ENCODE results near the gene SNF8.

Gene SNF8

GRCh38 chr17:48892940-48893645, 51.5 kb downstream of the SNF8 start:
- DNase-seq = peak in 1 of 58 donors; percentile 6

GRCh38 chr17:48890086-48890485, 54.6 kb downstream of the SNF8 start:
- DNase-seq = no peak

- no peak for DNase-seq
Measured at GRCh38 chr17:48883171-48883570, 61.5 kb downstream of the SNF8 start.

GRCh38 chr17:48882272-48882671, 62.4 kb downstream of the SNF8 start:
- no peak for DNase-seq

Measured in anterior cingulate cortex (tissue), 58 donors.